HS-5 (cell line): ENCODE data around the gene NPAS3.

Experiments used
- DNase-seq: peaks from one replicate; pipeline ENCODE4 v3.0.0-alpha.2; 2012; ENCODE audit warnings: low read depth

NPAS3 gene

GRCh38 chr14:33381717-33382116 is 443.0 kb downstream of the NPAS3 start:
- no peak for DNase-seq

- DNase-seq = no peak
These were observed 447.5 kb downstream of the NPAS3 start for GRCh38 chr14:33386140-33386539.

GRCh38 chr14:33386781-33387180 is 448.1 kb downstream of the NPAS3 start:
- no peak for DNase-seq

GRCh38 chr14:33390335-33390734 is 451.7 kb downstream of the NPAS3 start:
- DNase-seq = no peak

GRCh38 chr14:33393231-33393894 is 454.7 kb downstream of the NPAS3 start:
- no peak for DNase-seq

GRCh38 chr14:33393895-33394368 is 455.3 kb downstream of the NPAS3 start:
- no peak for DNase-seq

GRCh38 chr14:33401311-33401710 is 462.6 kb downstream of the NPAS3 start:
- DNase-seq = no peak

- no peak for DNase-seq
These were observed 463.9 kb downstream of the NPAS3 start for GRCh38 chr14:33402604-33403003.

GRCh38 chr14:33404054-33404453 is 465.4 kb downstream of the NPAS3 start:
- DNase-seq = peak; percentile 69

- no peak for DNase-seq
These were observed 466.4 kb downstream of the NPAS3 start for GRCh38 chr14:33404964-33405574.

GRCh38 chr14:33406766-33407165 is 468.1 kb downstream of the NPAS3 start:
- DNase-seq = no peak

- DNase-seq = no peak
These were observed 469.6 kb downstream of the NPAS3 start for GRCh38 chr14:33408291-33408690.

GRCh38 chr14:33412450-33412849 is 473.8 kb downstream of the NPAS3 start:
- DNase-seq = no peak

- no peak for DNase-seq
These were observed 474.7 kb downstream of the NPAS3 start for GRCh38 chr14:33413381-33413780.

- no peak for DNase-seq
These were observed 475.4 kb downstream of the NPAS3 start for GRCh38 chr14:33414041-33414440.

- no peak for DNase-seq
These were observed 481.5 kb downstream of the NPAS3 start for GRCh38 chr14:33420051-33420627.

- DNase-seq = no peak
These were observed 491.8 kb downstream of the NPAS3 start for GRCh38 chr14:33430414-33431035.

- no peak for DNase-seq
These were observed 493.8 kb downstream of the NPAS3 start for GRCh38 chr14:33432407-33433023.

GRCh38 chr14:33433396-33433795 is 494.7 kb downstream of the NPAS3 start:
- no peak for DNase-seq

- peak; percentile 79 for DNase-seq
These were observed 497.4 kb downstream of the NPAS3 start for GRCh38 chr14:33435911-33436689.

- no peak for DNase-seq
These were observed 503.0 kb downstream of the NPAS3 start for GRCh38 chr14:33441633-33442032.

GRCh38 chr14:33444136-33444535 is 505.5 kb downstream of the NPAS3 start:
- no peak for DNase-seq
